Subcutaneous adipose tissue (tissue), 4 donors: ENCODE data around the gene PALLD. TPM values are rescaled to one million over a fixed set of nuclear protein-coding genes. Genes with fewer than 3 reads are reported as not detected.

ENCODE experiments used
- CTCF ChIP-seq: fragments of 450-650 bp; IDR thresholded peaks from one replicate; pipeline ENCODE4 v1.5.1; 2016; ENCODE audit warnings: low read depth, mild to moderate bottlenecking, control low read depth, antibody characterized with exemption, moderate library complexity
- total RNA-seq, 4 donors: library from RNA; depleted of rRNA; stranded (reverse); fragments of >200 nt; gene quantifications; one replicate each; pipeline ENCODE4 v1.1.0, GENCODE V29; 2016

Gene PALLD
- total RNA-seq, 4 donors from 2014 or later = 94.1 to 118 (median 110) TPM

GRCh38 chr4:168643796-168644159, 146.9 kb downstream of the PALLD start:
- no peak for TF ChIP-seq CTCF

GRCh38 chr4:168646001-168646768, 149.3 kb downstream of the PALLD start:
- TF ChIP-seq CTCF = no peak

GRCh38 chr4:168647646-168648375, 151.0 kb downstream of the PALLD start:
- TF ChIP-seq CTCF = no peak

GRCh38 chr4:168648494-168648893, 151.6 kb downstream of the PALLD start:
- no peak for TF ChIP-seq CTCF

- TF ChIP-seq CTCF = no peak
Measured at GRCh38 chr4:168648929-168649328, 152.1 kb downstream of the PALLD start.

GRCh38 chr4:168651374-168651773, 154.5 kb downstream of the PALLD start:
- TF ChIP-seq CTCF = no peak

GRCh38 chr4:168651864-168652263, 155.0 kb downstream of the PALLD start:
- no peak for TF ChIP-seq CTCF
